Endothelial cell of umbilical vein (primary cell): Measurements from ENCODE around the gene SCLT1. TPM values are rescaled to one million over a fixed set of nuclear protein-coding genes. Genes with fewer than 3 reads are reported as not detected.

Source experiments
- BruUV-seq: library from RNA; stranded (reverse); fragments of 400-500 nt; replicated peaks from 2 replicates; lab custom pipeline; 2021; lab: Mats Ljungman, UMichigan
- CTCF ChIA-PET: fragments of 300-600, 350-600 bp; sonication (Branson Sonifier 250); formaldehyde crosslinking; loops from one replicate; lab custom pipeline; 2021; ENCODE audit warnings: antibody characterized with exemption, inconsistent platforms; lab: Charles Lee
- POLR2A ChIA-PET: fragments of 300-600, 350-600 bp; sonication (Branson Sonifier 250); formaldehyde crosslinking; loops from one replicate; lab custom pipeline; 2021; ENCODE audit warnings: antibody characterized with exemption, inconsistent platforms; lab: Charles Lee
- DNase-seq: peaks from one replicate; pipeline ENCODE4 v3.0.0-alpha.2; 2011; ENCODE audit warnings: low read depth, low spot score
- FAIRE-seq: peaks from 2 replicates; lab custom pipeline; 2011; peaks lifted over from hg19 to GRCh38; lab: Jason Lieb, UNC
- H2AFZ ChIP-seq: 2 replicates; pipeline ENCODE4 v1.6.0; 2012; ENCODE audit warnings: low read depth, low read length, control low read depth, inconsistent platforms
- H3K27ac ChIP-seq: 2 replicates; pipeline ENCODE4 v1.5.1; 2011; ENCODE audit warnings: low read depth, mild to moderate bottlenecking, control low read depth, low read length, moderate library complexity; ENCODE audit not compliant: insufficient read depth
- H3K27me3 ChIP-seq, 2 experiments: 2 replicates each; pipeline versions ENCODE4 v1.6.0 to v1.6.1; 2011; ENCODE audit warnings: low read length in 2 of 2, mixed read lengths in 1 of 2; ENCODE audit not compliant: control insufficient read depth in 2 of 2, insufficient read depth in 2 of 2
- H3K36me3 ChIP-seq, 2 experiments: 2 replicates in 1 of 2; 3 replicates in 1 of 2; pipeline ENCODE4 v1.5.1; 2011; ENCODE audit warnings: low read length in 2 of 2, mild to moderate bottlenecking in 1 of 2, moderate library complexity in 1 of 2; ENCODE audit not compliant: control insufficient read depth in 2 of 2, insufficient read depth in 2 of 2; ENCODE audit errors: extremely low read depth in 1 of 2
- H3K4me1 ChIP-seq: 3 replicates; pipeline ENCODE4 v1.5.1; 2011; ENCODE audit warnings: mild to moderate bottlenecking, low read length; ENCODE audit not compliant: control insufficient read depth, insufficient read depth; ENCODE audit errors: extremely low read depth
- H3K4me2 ChIP-seq: 2 replicates; pipeline ENCODE4 v1.6.1; 2011; ENCODE audit warnings: low read length, control low read depth, mixed read lengths; ENCODE audit not compliant: insufficient read depth
- H3K4me3 ChIP-seq, 3 experiments: fragments of 200-600 bp in 1 of 3; sonication (generic), shearing (Covaris generic) in 1 of 3; replicated peaks in 1 of 3; 2 replicates each; pipeline ENCODE4 v1.5.1; 2011 to 2016; ENCODE audit warnings: control low read depth in 3 of 3, low read length in 3 of 3, mild to moderate bottlenecking in 2 of 3, inconsistent platforms in 1 of 3, low read depth in 1 of 3, moderate library complexity in 1 of 3; ENCODE audit not compliant: insufficient read depth in 1 of 3
- H3K79me2 ChIP-seq: 2 replicates; pipeline ENCODE4 v1.6.0; 2012; ENCODE audit warnings: low read length, inconsistent platforms; ENCODE audit not compliant: control insufficient read depth, insufficient read depth
- H3K9ac ChIP-seq: replicated peaks from 2 replicates; pipeline ENCODE3; 2011; ENCODE audit warnings: low read length, control low read depth; ENCODE audit not compliant: insufficient read depth; ENCODE audit errors: extremely low read depth
- H3K9me1 ChIP-seq: replicated peaks from 3 replicates; pipeline ENCODE4 v1.6.0; 2011; ENCODE audit warnings: mild to moderate bottlenecking, low read length; ENCODE audit not compliant: control insufficient read depth, insufficient read depth; ENCODE audit errors: extremely low read depth
- H3K9me3 ChIP-seq: replicated peaks from 2 replicates; pipeline ENCODE4 v1.5.1; 2012; ENCODE audit warnings: low read length, inconsistent platforms; ENCODE audit not compliant: control insufficient read depth, insufficient read depth
- H4K20me1 ChIP-seq: replicated peaks from 2 replicates; pipeline ENCODE3; 2011; ENCODE audit warnings: mild to moderate bottlenecking, low read length; ENCODE audit not compliant: control insufficient read depth, insufficient read depth; ENCODE audit errors: extremely low read depth
- CTCF ChIP-seq, 2 donors: IDR thresholded peaks; 1 replicate in 1 of 2; 2 replicates in 1 of 2; pipeline ENCODE4 v1.5.1; 2011; ENCODE audit warnings: low read length in 2 of 2, mild to moderate bottlenecking in 2 of 2, moderate library complexity in 2 of 2, control low read depth in 1 of 2, inconsistent platforms in 1 of 2, low read depth in 1 of 2; ENCODE audit not compliant: insufficient read depth in 1 of 2; ENCODE audit errors: extremely low read depth in 1 of 2
- EZH2 ChIP-seq: IDR thresholded peaks from 2 replicates; pipeline ENCODE4 v1.6.1; 2012; ENCODE audit warnings: borderline replicate concordance, low read depth, mild to moderate bottlenecking, moderate library complexity, low read length, inconsistent platforms; ENCODE audit not compliant: severe bottlenecking
- FOS ChIP-seq: IDR thresholded peaks from 2 replicates; pipeline ENCODE4 v1.6.1; 2011; ENCODE audit warnings: mild to moderate bottlenecking, low read length, moderate library complexity, borderline replicate concordance; ENCODE audit not compliant: insufficient read depth
- GATA2 ChIP-seq: IDR thresholded peaks from 2 replicates; pipeline ENCODE4 v1.7.0; 2011; ENCODE audit warnings: low read depth, mild to moderate bottlenecking, moderate library complexity, mixed read lengths, low read length; ENCODE audit not compliant: insufficient read length, insufficient read depth
- JUN ChIP-seq: IDR thresholded peaks from 2 replicates; pipeline ENCODE4 v1.6.1; 2011; ENCODE audit warnings: borderline replicate concordance, low read depth; ENCODE audit not compliant: insufficient read length, insufficient read depth
- MAX ChIP-seq: IDR thresholded peaks from 2 replicates; pipeline ENCODE4 v1.6.1; 2011; ENCODE audit not compliant: insufficient read depth, insufficient read length
- MYC ChIP-seq: IDR thresholded peaks from one replicate; pipeline ENCODE4 v1.6.1; 2011; ENCODE audit warnings: mild to moderate bottlenecking, low read depth, low read length
- POLR2A ChIP-seq: IDR thresholded peaks from 2 replicates; pipeline ENCODE4 v1.6.1; 2012; ENCODE audit warnings: low read depth, mild to moderate bottlenecking, control low read depth, low read length
- POLR2AphosphoS5 ChIP-seq: IDR thresholded peaks from 2 replicates; pipeline ENCODE4 v1.6.1; 2012; ENCODE audit warnings: low read depth, mild to moderate bottlenecking, control low read depth, low read length, moderate library complexity; ENCODE audit not compliant: insufficient read depth
- dilution Hi-C: fragments of 300-500 bp; cut with MboI; formaldehyde crosslinking; loops from one replicate; pipeline ENCODE4 v1.15.0; 2019; ENCODE audit warnings: low sequenced_read_pairs; ENCODE audit not compliant: extremely low pct_ligation_motif_present
- intact Hi-C: fragments of 100-400 bp; cut with micrococcal nuclease; formaldehyde crosslinking; loops from one replicate; pipeline ENCODE4 v1.10.0; 2022
- polyA plus RNA-seq, 4 experiments: library from polyadenylated mRNA; depleted of rRNA in 3 of 4; stranded (reverse) in 3 of 4; unstranded in 1 of 4; fragments of >200 nt; gene quantifications; 2 replicates each; pipeline versions ENCODE4 v1.2.1 to v1.2.3, GENCODE V29; 2011 to 2012; ENCODE audit warnings: missing spikeins in 1 of 4
- total RNA-seq: library from RNA; stranded (reverse); gene quantifications from 2 replicates; pipeline ENCODE4 v1.2.3, GENCODE V29; 2021

Gene SCLT1
- total and polyA plus RNA-seq, 2 donors (not counting 3 experiments of a cell fraction or from before 2014, with no cell fraction given), result 3.2 to 14.0 TPM

- no peak for TF ChIP-seq JUN
- TF ChIP-seq GATA2, result no peak
- no peak for TF ChIP-seq MYC
- no peak for TF ChIP-seq MAX
- no peak for TF ChIP-seq CTCF (IDR thresholded peaks at IDR 0.05; ENCODE audit: extremely low read depth in 1 of 2, insufficient read depth in 1 of 2, low read depth in 1 of 2, low read length in 2 of 2)
- no peak for TF ChIP-seq POLR2A
- TF ChIP-seq EZH2, result no peak
- TF ChIP-seq POLR2AphosphoS5, result no peak
- TF ChIP-seq FOS, result no peak
- dilution Hi-C loops (no loop called here), intact Hi-C loops (no loop called here)
- Histone ChIP-seq H3K27ac (no peak overlapping the region), H3K27me3 (no peaks in the 10 kb centered on the region), H3K36me3 (no peaks in the 10 kb centered on the region), H3K9me1 (no peaks in the 10 kb centered on the region), H3K9ac (no peak overlapping the region), H3K4me1 (no peaks in the 10 kb centered on the region), H4K20me1 (no peaks in the 10 kb centered on the region), H3K79me2 (no peaks in the 10 kb centered on the region), H3K9me3 (no peaks in the 10 kb centered on the region), H3K4me2 (no peak overlapping the region), H2AFZ (no peak overlapping the region), H3K4me3 (no peak overlapping the region)
- DNase-seq (no peak), FAIRE-seq (no peak)
- no TSS peak for BruUV-seq
- ChIA-PET CTCF (no interaction called here), POLR2A (no interaction called here)
Measured at GRCh38 chr4:129008096-129008495, 85.2 kb downstream of the SCLT1 start.
